SK-N-SH treated with all-trans-retinoic acid at 6 μM for 48 hours (cell line): ENCODE results near the gene ROBO1.

ENCODE experiments used
- ATAC-seq: fragments of 200-7000 bp; cut with Tn5 transposase; 3 replicates; pipeline ENCODE4 v1.9.1; 2020; ENCODE audit warnings: mild to moderate bottlenecking, moderate library complexity
- ARNTL ChIP-seq: fragments of 450-650 bp; formaldehyde crosslinking; IDR thresholded peaks from 2 replicates; pipeline ENCODE4 v1.5.0; 2020; ENCODE audit warnings: low read depth, mild to moderate bottlenecking, moderate library complexity, borderline replicate concordance
- BACH2 ChIP-seq: fragments of 250-450 bp; sonication (Bioruptor Pico); IDR thresholded peaks from 2 replicates; pipeline ENCODE4 v1.9.0; 2021; ENCODE audit warnings: mild to moderate bottlenecking, borderline replicate concordance
- CREB5 ChIP-seq: fragments of 250-450 bp; sonication (Bioruptor Pico); IDR thresholded peaks from 2 replicates; pipeline ENCODE4 v1.5.1; 2020; ENCODE audit warnings: low read depth, mild to moderate bottlenecking, moderate library complexity
- CSDC2 ChIP-seq: fragments of 250-450 bp; sonication (Bioruptor Pico); IDR thresholded peaks from 2 replicates; pipeline ENCODE4 v1.5.0; 2020; ENCODE audit warnings: mild to moderate bottlenecking, moderate library complexity
- CSRNP3 ChIP-seq: fragments of 250-450 bp; sonication (Bioruptor Pico); IDR thresholded peaks from 2 replicates; pipeline ENCODE4 v1.5.1; 2021; ENCODE audit warnings: mild to moderate bottlenecking, moderate library complexity
- GLIS3 ChIP-seq: fragments of 250-450 bp; sonication (Bioruptor Pico); IDR thresholded peaks from 2 replicates; pipeline ENCODE4 v1.5.0; 2020; ENCODE audit warnings: mild to moderate bottlenecking, moderate library complexity
- ISL1 ChIP-seq: fragments of 250-450 bp; sonication (Bioruptor Pico); IDR thresholded peaks from 2 replicates; pipeline ENCODE4 v2.1.2; 2022; ENCODE audit warnings: mild to moderate bottlenecking, moderate library complexity
- OSR1 ChIP-seq: fragments of 250-450 bp; sonication (Bioruptor Pico); IDR thresholded peaks from 2 replicates; pipeline ENCODE4 v1.8.0; 2022; ENCODE audit warnings: moderate library complexity, mild to moderate bottlenecking, inconsistent platforms
- PATZ1 ChIP-seq: fragments of 250-450 bp; sonication (Bioruptor Pico); IDR thresholded peaks from 2 replicates; pipeline ENCODE4 v1.8.0; 2020; ENCODE audit warnings: mild to moderate bottlenecking, moderate library complexity, borderline replicate concordance
- PPARA ChIP-seq: fragments of 250-450 bp; sonication (Bioruptor Pico); IDR thresholded peaks from 2 replicates; pipeline ENCODE4 v1.5.0; 2020; ENCODE audit warnings: mild to moderate bottlenecking, borderline replicate concordance
- RARB ChIP-seq: fragments of 250-450 bp; sonication (Bioruptor Pico); IDR thresholded peaks from 2 replicates; pipeline ENCODE4 v1.8.0; 2021; ENCODE audit warnings: mild to moderate bottlenecking, moderate library complexity
- SNAI2 ChIP-seq: fragments of 250-450 bp; sonication (Bioruptor Pico); IDR thresholded peaks from 2 replicates; pipeline ENCODE4 v1.5.0; 2020; ENCODE audit warnings: mild to moderate bottlenecking, moderate library complexity
- TOX ChIP-seq: fragments of 250-450 bp; sonication (Bioruptor Pico); IDR thresholded peaks from 2 replicates; pipeline ENCODE4 v1.8.0; 2021; ENCODE audit warnings: mild to moderate bottlenecking, moderate library complexity, borderline replicate concordance
- ZC3H10 ChIP-seq: fragments of 250-450 bp; sonication (Bioruptor Pico); IDR thresholded peaks from 2 replicates; pipeline ENCODE4 v1.5.1; 2021; ENCODE audit warnings: mild to moderate bottlenecking, moderate library complexity
- ZFP3 ChIP-seq: fragments of 250-450 bp; sonication (Bioruptor Pico); IDR thresholded peaks from 2 replicates; pipeline ENCODE4 v1.5.0; 2020; ENCODE audit warnings: mild to moderate bottlenecking, moderate library complexity
- ZFP30 ChIP-seq: fragments of 450-650 bp; formaldehyde crosslinking; IDR thresholded peaks from 2 replicates; pipeline ENCODE4 v1.5.0; 2022; ENCODE audit warnings: mild to moderate bottlenecking, moderate library complexity
- ZNF565 ChIP-seq: fragments of 450-650 bp; formaldehyde crosslinking; conservative IDR thresholded peaks from 2 replicates; pipeline ENCODE4 v1.5.0; 2020; ENCODE audit warnings: low read depth, mild to moderate bottlenecking, moderate library complexity
- ZNF70 ChIP-seq: fragments of 450-650 bp; formaldehyde crosslinking; IDR thresholded peaks from 2 replicates; pipeline ENCODE4 v1.5.0; 2020; ENCODE audit warnings: mild to moderate bottlenecking, moderate library complexity
- ZNF8 ChIP-seq: fragments of 450-650 bp; formaldehyde crosslinking; IDR thresholded peaks from 2 replicates; pipeline ENCODE4 v1.5.0; 2020; ENCODE audit warnings: mild to moderate bottlenecking, moderate library complexity

Gene ROBO1

GRCh38 chr3:79041621-79042020 is 726.2 kb downstream of the ROBO1 start (continued):
- TF ChIP-seq PATZ1 (CRISPR knock-in tag) (no peak), ZFP30 (CRISPR knock-in tag) (no peak), ZFP3 (CRISPR knock-in tag) (no peak)
- TF ChIP-seq, all 23 proteins: peak for 0

- peak; percentile 99 for ATAC-seq
- TF ChIP-seq RARB (CRISPR knock-in tag) (no peak), PATZ1 (CRISPR knock-in tag) (no peak), ZNF8 (CRISPR knock-in tag) (no peak), CSRNP3 (CRISPR knock-in tag) (no peak), TOX (CRISPR knock-in tag) (peak; percentile 70; the same call in 1 of the 2 replicates)
Observed at GRCh38 chr3:79040701-79041100, 727.1 kb downstream of the ROBO1 start.

- TF ChIP-seq CREB5 (CRISPR knock-in tag) (no peak), PPARA (CRISPR knock-in tag) (no peak), ISL1 (CRISPR knock-in tag) (no peak)
- TF ChIP-seq, all 23 proteins: peak for 0
- no peak for ATAC-seq
Observed at GRCh38 chr3:79040091-79040490, 727.7 kb downstream of the ROBO1 start.

DNA sequence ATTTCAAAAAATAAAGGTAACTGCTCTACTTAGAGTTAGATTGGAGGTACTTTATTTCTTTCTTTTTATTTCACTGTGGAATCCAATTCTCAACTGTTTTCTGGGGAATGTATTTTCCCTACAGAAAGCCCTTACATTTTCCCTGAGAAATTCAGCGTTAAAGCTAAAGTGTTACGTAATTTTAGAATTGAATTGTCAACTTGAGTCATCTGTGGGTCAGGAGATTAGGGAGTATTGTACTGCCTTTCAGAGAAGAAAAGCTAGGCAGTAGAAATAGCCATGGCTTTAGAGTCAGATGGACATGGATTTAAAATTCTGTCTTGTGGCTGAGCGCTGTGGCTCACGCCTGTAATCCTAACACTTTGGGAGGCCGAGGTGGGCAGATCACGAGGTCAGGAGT is 728.6 kb downstream of the ROBO1 start:
- no peak for ATAC-seq
- TF ChIP-seq GLIS3 (CRISPR knock-in tag) (no peak), ZNF70 (no peak), ZFP30 (CRISPR knock-in tag) (no peak), ARNTL (CRISPR knock-in tag) (no peak), SNAI2 (no peak), TOX (CRISPR knock-in tag) (no peak), BACH2 (CRISPR knock-in tag) (no peak), OSR1 (CRISPR knock-in tag) (no peak), CSDC2 (CRISPR knock-in tag) (no peak), ZNF565 (CRISPR knock-in tag) (no peak), CSRNP3 (CRISPR knock-in tag) (no peak)

DNA sequence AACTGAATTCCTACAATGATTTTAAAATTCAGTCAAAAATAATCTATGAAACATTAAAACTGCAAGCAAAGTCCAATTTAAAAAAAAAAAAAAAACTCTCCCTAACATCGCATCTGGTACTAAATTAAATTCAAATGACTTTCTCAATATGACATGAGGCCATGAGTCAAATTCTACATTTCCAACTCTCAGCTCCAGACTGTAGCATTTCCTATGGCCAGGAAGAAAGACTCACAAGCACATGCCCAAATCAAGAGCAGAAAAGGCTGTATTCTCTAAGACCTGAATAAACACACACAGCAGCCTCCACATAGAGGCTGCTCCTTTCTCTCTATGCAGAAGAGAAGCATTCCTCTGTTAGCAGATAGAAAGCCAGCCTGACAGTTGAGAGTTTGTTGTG is 729.2 kb downstream of the ROBO1 start:
- TF ChIP-seq ZNF8 (CRISPR knock-in tag) (no peak), ZFP3 (CRISPR knock-in tag) (no peak), SNAI2 (no peak), PPARA (CRISPR knock-in tag) (no peak), ZC3H10 (CRISPR knock-in tag) (no peak), GLIS3 (CRISPR knock-in tag) (no peak)
- no peak for ATAC-seq
